Gastroesophageal sphincter (tissue), 4 donors: Measurements from ENCODE around the gene ADPRH. TPM values are rescaled to one million over a fixed set of nuclear protein-coding genes. Genes with fewer than 3 reads are reported as not detected.

Experiments used
- ATAC-seq: fragments of 150-250 bp; one replicate; pipeline ENCODE4 v1.9.1; 2016; ENCODE audit warnings: mild to moderate bottlenecking, moderate library complexity
- H3K27ac ChIP-seq, 4 donors: fragments of 200-600 bp; sonication (generic) in 3 of 4; 1 replicate in 3 of 4; 2 replicates in 1 of 4; pipeline ENCODE4 v1.5.1; 2016 to 2019
- H3K27me3 ChIP-seq: fragments of 200-600 bp; sonication (generic); one replicate; pipeline ENCODE4 v1.5.1; 2019
- H3K36me3 ChIP-seq, 2 donors: fragments of 200-600 bp; sonication (generic); one replicate each; pipeline ENCODE4 v1.5.1; 2019; ENCODE audit warnings: control low read depth in 1 of 2
- H3K4me1 ChIP-seq, 3 donors: fragments of 200-600 bp; sonication (generic); 1 replicate in 2 of 3; 2 replicates in 1 of 3; pipeline ENCODE4 v1.5.1; 2016 to 2019; ENCODE audit warnings: control low read depth in 2 of 3
- H3K4me3 ChIP-seq, 2 donors: fragments of 200-600 bp; sonication (generic); one replicate each; pipeline ENCODE4 v1.5.1; 2019; ENCODE audit warnings: mild to moderate bottlenecking in 1 of 2, moderate library complexity in 1 of 2
- H3K9me3 ChIP-seq, 3 donors: fragments of 200-600 bp; sonication (generic); one replicate each; pipeline ENCODE4 v1.5.1; 2017 to 2019; ENCODE audit warnings: control low read depth in 2 of 3
- CTCF ChIP-seq, 4 experiments: fragments of 200-600 bp in 2 of 4; fragments of 450-650 bp in 2 of 4; sonication (generic) in 1 of 4; IDR thresholded peaks; one replicate each; pipeline ENCODE4 v1.5.1; 2017 to 2019; ENCODE audit warnings: antibody characterized with exemption in 4 of 4, mild to moderate bottlenecking in 2 of 4, moderate library complexity in 2 of 4
- EP300 ChIP-seq: sonication (generic); formaldehyde crosslinking; IDR thresholded peaks from one replicate; pipeline ENCODE4 v1.6.1; 2017; ENCODE audit warnings: antibody characterized with exemption, mild to moderate bottlenecking
- POLR2A ChIP-seq, 2 donors: fragments of 450-650 bp; IDR thresholded peaks; one replicate each; pipeline ENCODE4 v1.6.1; 2017; ENCODE audit warnings: antibody characterized with exemption in 2 of 2, mild to moderate bottlenecking in 2 of 2, moderate library complexity in 1 of 2
- POLR2AphosphoS5 ChIP-seq: sonication (generic); formaldehyde crosslinking; IDR thresholded peaks from one replicate; pipeline ENCODE4 v1.6.1; 2017; ENCODE audit warnings: antibody characterized with exemption
- WGBS, 2 donors: methylation state at CpG; one replicate each; pipeline ENCODE4 v1.1.5; 2018; ENCODE audit warnings: low coverage in 1 of 2; 5-methylcytosine and 5-hydroxymethylcytosine counted together
- total RNA-seq, 4 donors: library from RNA; depleted of rRNA; stranded (reverse); fragments of >200 nt; gene quantifications; one replicate each; pipeline ENCODE4 v1.1.0, GENCODE V29; 2016

ADPRH gene
- total RNA-seq, 4 donors from 2014 or later = 10.2 to 23.1 (median 15.0) TPM

GRCh38 chr3:119635719-119636118, 56.4 kb downstream of the ADPRH start:
- no peaks in the 10 kb centered on the region for H3K27me3 ChIP-seq
- TF ChIP-seq EP300 (no peak), POLR2AphosphoS5 (no peak), CTCF (IDR thresholded peaks at IDR 0.05) (no peak), POLR2A (IDR thresholded peaks at IDR 0.05) (no peak)
- ATAC-seq = no peak
- peaks cover 0 to 18% (median 5%) of the 10 kb centered on the region in 3 donors for H3K4me1 ChIP-seq
- H3K36me3 ChIP-seq = no peaks in the 10 kb centered on the region
- H3K4me3 ChIP-seq = no peak overlapping the region
- peak overlapping the region in 1 of 4 donors; percentile 78 for H3K27ac ChIP-seq
- 90 to 100% methylated on average over 2 to 3 of the region's 10 CpGs for WGBS, 2 donors
- H3K9me3 ChIP-seq = no peaks in the 10 kb centered on the region

GRCh38 chr3:119636249-119636648, 57.0 kb downstream of the ADPRH start:
- H3K27me3 ChIP-seq = no peaks in the 10 kb centered on the region
- no peak for ATAC-seq
- H3K27ac ChIP-seq = peak overlapping the region in 2 of 4 donors; percentile 42 to 78
- TF ChIP-seq POLR2A (IDR thresholded peaks at IDR 0.05) = no peak
- no peak for TF ChIP-seq POLR2AphosphoS5
- TF ChIP-seq EP300 = no peak
- TF ChIP-seq CTCF (IDR thresholded peaks at IDR 0.05) = no peak
- H3K36me3 ChIP-seq = peaks cover 0 to 3% of the 10 kb centered on the region in 2 donors
- 44 to 60% methylated on average over 1 of the region's 1 CpG for WGBS, 2 donors
- peaks cover 0 to 12% (median 5%) of the 10 kb centered on the region in 3 donors for H3K4me1 ChIP-seq
- H3K9me3 ChIP-seq = no peaks in the 10 kb centered on the region
- H3K4me3 ChIP-seq = no peak overlapping the region

GRCh38 chr3:119636891-119637611, 57.8 kb downstream of the ADPRH start:
- Histone ChIP-seq H3K9me3 (no peaks in the 10 kb centered on the region), H3K4me1 (peaks cover 0 to 11% (median 5%) of the 10 kb centered on the region in 3 donors), H3K27me3 (no peaks in the 10 kb centered on the region), H3K36me3 (peaks cover 0 to 11% of the 10 kb centered on the region in 2 donors), H3K4me3 (no peak overlapping the region), H3K27ac (peak overlapping the region in 3 of 4 donors; percentile 42 to 81 (median 78))
- no peak for ATAC-seq
- 85 to 90% methylated on average over 4 of the region's 4 CpGs for WGBS, 2 donors
- TF ChIP-seq CTCF (IDR thresholded peaks at IDR 0.05) = no peak
- no peak for TF ChIP-seq POLR2AphosphoS5
- TF ChIP-seq POLR2A (IDR thresholded peaks at IDR 0.05) = no peak
- no peak for TF ChIP-seq EP300

- Histone ChIP-seq H3K9me3 (no peaks in the 10 kb centered on the region), H3K36me3 (peaks cover 0 to 18% of the 10 kb centered on the region in 2 donors), H3K4me1 (peaks cover 0 to 11% (median 5%) of the 10 kb centered on the region in 3 donors), H3K27ac (peak overlapping the region in 3 of 4 donors; percentile 42 to 81 (median 78)), H3K27me3 (no peaks in the 10 kb centered on the region), H3K4me3 (no peak overlapping the region)
- peak; percentile 56 for ATAC-seq
- WGBS, 2 donors = 43 to 50% methylated on average over 3 of the region's 3 CpGs
- TF ChIP-seq EP300 = no peak
- TF ChIP-seq POLR2A (IDR thresholded peaks at IDR 0.05) = no peak
- TF ChIP-seq POLR2AphosphoS5 = peak; percentile 48
- TF ChIP-seq CTCF (IDR thresholded peaks at IDR 0.05) = no peak
These were observed 58.6 kb downstream of the ADPRH start for GRCh38 chr3:119637679-119638477.

Other genes starting within 250 kb of the ADPRH start
- gene TMEM39A, start 115.9 kb upstream of the ADPRH start, total RNA-seq = 10 to 100 TPM; 21.4 to 29.6 (median 25.9) TPM
- gene POGLUT1, start 110.5 kb upstream of the ADPRH start, total RNA-seq = 10 to 100 TPM in 2 of 4 donors, 1 to 10 TPM in 2; 8.8 to 13.4 (median 10.3) TPM
- 10 to 100 TPM; 43.9 to 65.7 (median 52.2) TPM for gene TIMMDC1, start 80.9 kb upstream of the ADPRH start, total RNA-seq
- under 1 TPM in 1 of 4 donors, not detected in 3; 0.58 TPM for gene CD80, start 19.9 kb upstream of the ADPRH start, total RNA-seq
- gene PLA1A, start 18.4 kb downstream of the ADPRH start, total RNA-seq = 1 to 10 TPM in 3 of 4 donors, under 1 TPM in 1; 0.50 to 1.8 (median 1.4) TPM
- gene POPDC2, start 81.1 kb downstream of the ADPRH start, total RNA-seq = 10 to 100 TPM; 19.7 to 98.2 (median 67.6) TPM
- gene COX17, start 97.9 kb downstream of the ADPRH start, total RNA-seq = 10 to 100 TPM; 31.9 to 84.8 (median 62.7) TPM
- gene CFAP91, start 123.5 kb downstream of the ADPRH start, total RNA-seq = 1 to 10 TPM; 2.6 to 7.8 (median 4.1) TPM
- not detected for gene NR1I2, start 202.6 kb downstream of the ADPRH start, total RNA-seq